HG02763 (cell line): ENCODE data around the gene FBF1.
"Not testable (repeated sequence)": the region's sequence is repeated elsewhere in the genome, so short reads cannot be mapped to it uniquely, and the experiment has no call there.

Experiments
- ATAC-seq: cut with Tn5 transposase; IDR thresholded peaks from one replicate; pipeline ENCODE4 v1.9.1; 2021; ENCODE audit warnings: mild to moderate bottlenecking, moderate library complexity; ENCODE audit not compliant: unreplicated experiment

The FBF1 gene

DNA sequence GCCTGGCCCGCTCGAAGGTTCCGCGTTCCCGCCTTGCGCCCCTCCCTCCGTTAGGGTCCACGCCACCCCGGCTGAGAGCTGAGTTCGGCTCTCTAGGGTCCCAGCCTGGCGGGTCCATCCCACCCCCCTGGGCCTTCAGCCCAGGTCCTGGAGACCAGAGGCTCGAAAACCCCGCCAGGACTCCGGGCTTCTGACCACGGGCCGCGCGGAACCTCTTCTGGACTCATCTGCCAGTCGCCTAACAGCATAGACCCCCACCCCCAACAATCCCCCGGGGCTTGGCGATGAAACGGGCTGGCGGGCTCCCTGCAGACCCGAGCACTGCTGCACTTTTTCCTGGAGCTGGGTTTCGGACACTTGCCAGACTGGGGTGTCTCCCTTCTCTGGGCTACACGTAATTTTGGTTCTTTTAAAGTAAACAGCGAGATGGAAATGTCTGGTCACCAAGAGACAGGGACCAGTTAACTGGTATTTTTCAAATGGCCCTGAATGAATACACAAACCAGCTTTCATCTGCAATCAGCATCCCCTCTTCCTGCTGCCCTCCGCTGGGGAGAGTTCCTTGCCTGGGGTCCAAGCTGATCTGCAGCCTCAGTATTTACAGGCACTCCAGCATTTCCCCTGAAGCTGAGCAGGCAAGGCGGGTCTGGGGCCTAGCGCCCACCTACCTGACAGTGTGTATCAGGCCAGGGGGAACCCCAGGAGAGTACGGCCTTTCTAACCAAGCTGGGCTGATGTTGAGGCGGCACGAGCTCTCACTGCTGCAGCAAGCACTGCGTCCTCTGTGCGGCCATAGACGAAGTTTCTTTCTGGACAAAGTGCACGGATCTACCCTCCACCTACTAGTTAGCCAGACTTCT is 43.5 kb downstream of the FBF1 start:
- ATAC-seq, result no peak

DNA sequence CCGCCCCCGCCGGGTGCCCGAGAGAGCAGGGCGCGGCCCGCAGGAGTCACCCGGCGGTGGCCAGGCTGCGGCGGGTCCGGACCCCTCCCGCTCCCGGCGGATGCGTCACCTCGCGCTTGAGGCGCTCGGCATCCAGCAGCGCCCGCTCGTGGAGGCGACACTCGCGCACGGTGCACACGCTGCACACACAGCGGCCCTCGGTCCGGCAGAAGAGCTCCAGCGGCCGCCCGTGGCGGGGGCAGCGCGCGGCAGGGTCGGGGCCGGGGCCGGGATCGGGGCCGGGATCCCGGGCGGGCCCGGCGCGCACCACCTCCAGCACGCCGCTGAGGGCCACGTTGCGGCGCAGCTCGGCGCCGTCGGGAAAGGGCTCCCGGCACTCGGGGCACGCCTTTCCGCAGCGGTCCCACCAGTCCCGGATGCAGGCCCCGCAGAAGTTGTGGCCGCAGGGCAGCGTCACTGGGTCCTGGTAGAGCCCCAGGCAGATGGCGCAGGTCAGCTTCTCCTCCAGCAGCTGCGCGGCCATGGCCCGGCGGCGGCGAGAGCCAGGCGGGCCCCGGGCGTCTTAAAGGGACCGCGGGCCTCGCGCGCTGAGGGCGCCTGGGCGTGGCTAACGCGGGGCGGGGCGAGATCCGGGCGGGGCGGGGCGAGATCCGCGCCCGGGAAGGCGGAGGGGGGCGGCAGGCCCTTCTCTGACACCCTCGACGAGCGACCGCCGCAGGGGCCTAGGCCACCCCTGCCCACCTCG is 44.3 kb downstream of the FBF1 start, which contains the start of gene TRIM65:
TSS of gene TRIM65 (minus strand) at position 537 of the 745 bp plus-strand sequence. CDS start at position 523, 14 bp downstream.
- ATAC-seq, result peak; percentile 43

DNA sequence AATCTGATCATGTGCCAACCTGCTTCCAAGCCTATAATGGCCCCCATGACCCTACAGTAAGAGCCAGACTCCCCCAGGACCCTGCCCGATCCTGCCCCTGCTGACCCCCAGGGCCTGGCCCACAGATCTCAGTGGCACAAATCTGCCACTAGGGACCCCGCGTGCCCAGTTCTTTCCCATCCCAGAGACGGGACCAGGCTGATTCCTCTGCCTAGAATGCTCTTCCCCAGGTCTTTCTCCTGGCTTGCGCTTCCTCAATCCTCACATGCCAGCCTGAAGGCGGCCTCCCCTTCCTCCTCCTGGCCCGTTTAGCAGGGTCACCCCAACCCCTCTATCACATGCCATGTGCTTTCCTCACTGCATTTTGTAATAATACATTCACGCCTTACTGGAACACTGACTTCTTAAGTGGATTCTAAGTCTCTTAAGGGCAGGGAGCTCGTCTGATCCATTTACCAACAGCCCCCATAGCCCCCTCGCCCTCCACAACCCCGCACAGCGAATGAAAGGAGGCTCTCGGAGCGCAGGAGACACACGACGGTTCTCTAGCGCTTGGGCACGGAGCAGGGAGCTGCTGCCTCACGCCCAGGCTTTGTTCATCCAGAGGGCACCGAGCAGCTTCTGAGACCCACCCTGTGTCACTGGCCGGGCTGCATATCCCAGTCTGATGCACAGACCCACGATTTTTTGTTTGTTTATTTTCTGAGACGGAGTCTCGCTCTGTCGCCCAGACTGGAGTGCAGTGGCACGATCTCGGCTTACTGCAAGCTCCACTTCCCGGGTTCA is 45.3 kb downstream of the FBF1 start:
- ATAC-seq, result no peak

DNA sequence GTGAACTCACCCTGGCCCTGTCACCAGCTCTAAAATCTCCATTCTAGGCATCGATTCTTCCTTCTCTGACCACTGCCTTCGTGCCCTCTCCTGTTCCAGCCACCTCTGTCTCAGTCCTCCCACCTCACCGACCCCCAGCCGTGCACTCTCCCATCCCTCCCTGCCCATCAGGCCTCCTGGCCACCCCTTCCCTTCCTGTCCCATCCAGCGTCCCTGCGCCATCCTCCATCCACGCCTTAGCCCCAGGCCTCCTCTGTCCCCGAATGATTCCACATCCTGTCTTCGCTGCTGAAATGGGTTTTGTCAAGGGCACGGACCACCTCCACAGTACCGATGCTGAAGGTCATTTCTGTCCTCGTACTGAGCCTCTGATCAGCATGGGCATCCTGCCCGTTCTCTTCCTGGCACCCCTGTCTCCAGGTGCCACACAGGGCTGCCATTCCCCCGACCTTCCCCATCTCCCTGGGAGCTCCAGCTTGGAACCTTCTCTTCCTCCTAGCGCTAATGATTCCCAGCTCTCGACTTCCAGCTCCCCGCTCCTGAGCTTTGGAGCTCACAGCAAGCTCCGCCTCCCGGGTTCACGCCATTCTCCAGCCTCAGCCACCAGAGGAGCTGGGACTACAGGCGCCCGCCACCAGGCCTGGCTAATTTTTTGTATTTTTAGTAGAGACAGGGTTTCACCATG is 46.7 kb downstream of the FBF1 start:
- no peak for ATAC-seq

DNA sequence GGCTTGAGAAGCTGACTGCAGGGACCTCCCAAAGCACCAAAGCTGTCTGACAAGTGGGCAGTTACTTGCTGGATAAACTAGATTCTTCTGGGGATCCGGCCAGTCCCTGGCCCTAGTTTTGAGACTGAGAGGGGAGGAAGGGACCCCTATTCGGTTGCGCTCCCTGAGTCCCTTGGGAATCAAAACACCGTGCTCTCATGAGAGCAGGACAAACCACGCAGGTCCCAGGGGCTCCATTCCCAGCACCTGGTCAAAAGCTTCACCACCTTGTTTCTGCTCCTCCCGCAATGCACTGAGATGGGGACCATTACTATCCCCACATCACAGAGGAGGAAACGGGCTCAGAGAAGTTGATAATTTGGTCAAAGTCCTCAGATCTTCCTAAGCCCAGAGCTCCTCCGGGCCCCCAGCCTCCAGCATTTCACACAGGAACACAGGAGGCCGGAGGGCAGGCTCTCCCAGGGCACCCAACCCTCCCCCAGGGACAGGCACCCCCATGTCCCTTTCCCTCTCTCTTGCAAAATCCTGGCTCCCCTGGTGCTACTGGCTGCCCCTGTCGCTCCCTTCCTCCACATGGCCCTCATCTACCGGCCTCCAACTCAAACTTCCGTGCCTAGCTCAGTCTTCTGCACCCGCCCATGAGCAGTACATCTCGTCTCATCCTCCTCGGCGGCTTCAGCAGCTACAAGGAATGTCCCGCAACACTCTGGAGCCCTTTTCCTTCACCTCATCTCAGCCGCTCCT is 47.4 kb downstream of the FBF1 start:
- ATAC-seq, result no peak

DNA sequence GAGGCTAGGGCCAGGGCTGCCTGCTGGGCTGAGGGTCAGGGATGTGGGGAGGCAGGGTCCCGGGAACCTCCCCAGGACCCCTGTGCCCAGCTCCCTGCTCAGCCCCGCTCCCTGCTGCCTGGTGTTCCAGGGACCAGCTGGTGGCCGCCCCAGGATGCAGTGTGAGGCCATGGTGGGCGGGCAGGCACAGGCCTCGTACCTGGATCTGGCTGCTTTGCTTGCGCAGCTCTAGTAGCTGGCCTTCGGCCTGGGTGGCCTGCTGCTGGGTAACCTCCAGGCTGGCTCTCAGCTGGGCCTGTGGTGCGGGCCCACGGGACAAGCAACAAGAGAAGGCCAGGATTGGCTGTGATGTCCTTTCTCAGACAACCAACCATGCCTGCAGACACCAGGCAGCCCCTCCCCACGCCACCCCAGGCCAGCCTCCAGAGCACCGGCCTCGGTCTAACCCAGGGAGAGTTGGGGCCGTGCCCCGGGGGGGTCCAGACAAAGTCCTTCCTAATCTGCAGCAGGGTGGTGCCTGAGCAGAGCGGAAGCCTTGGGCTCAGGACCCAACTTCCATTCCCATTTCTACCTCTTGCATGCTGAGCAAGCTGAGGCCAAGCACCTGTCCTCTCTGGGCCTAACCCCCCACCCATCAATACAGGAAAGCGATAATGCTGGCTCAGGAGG is 48.2 kb downstream of the FBF1 start:
- no peak for ATAC-seq

DNA sequence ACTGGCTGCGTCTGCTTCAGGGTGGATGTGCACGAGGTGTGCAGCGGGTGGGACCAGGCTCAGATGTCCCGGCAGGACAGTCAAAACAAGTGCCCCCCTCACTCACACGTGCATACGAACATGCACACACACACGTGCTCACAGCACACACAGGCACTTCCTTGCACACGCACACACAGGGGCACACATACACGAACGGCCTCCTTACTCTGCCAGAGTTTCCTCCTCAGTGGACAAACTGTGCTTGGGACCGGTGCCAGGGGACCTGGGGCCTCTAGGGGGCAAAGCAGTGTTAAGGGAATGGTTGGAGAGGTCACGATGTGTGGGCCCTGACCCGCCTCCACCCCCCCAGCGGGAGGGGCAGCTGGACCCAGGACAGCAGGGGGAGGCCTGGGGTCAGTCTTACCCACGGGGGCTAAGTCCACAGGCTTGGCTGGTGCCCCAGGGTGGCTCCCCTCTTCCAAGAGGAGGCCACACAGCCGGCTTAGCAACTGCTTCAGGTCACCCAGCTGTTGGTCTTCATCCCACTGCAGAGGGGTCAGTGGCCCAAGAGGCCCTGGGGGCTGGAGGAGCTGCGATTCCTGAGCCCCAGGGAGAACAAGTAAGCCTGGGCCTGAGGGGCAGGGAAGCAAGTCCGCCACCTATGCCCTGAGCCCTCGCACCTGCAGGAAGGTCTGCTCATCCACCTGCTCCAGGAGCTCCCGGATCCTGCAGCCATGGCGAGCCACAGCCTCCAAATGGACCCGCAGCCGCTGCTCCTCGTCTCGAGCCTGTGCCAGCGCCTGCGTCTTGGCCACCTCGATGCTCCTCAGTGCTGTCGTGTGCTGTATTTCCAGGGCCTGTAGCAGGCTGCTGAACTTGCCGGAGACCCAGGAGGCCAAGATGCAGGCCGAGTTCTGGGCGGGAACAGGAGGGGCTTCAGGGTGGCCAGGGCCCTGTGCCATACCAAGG is 49.0 kb downstream of the FBF1 start:
- no peak for ATAC-seq

DNA sequence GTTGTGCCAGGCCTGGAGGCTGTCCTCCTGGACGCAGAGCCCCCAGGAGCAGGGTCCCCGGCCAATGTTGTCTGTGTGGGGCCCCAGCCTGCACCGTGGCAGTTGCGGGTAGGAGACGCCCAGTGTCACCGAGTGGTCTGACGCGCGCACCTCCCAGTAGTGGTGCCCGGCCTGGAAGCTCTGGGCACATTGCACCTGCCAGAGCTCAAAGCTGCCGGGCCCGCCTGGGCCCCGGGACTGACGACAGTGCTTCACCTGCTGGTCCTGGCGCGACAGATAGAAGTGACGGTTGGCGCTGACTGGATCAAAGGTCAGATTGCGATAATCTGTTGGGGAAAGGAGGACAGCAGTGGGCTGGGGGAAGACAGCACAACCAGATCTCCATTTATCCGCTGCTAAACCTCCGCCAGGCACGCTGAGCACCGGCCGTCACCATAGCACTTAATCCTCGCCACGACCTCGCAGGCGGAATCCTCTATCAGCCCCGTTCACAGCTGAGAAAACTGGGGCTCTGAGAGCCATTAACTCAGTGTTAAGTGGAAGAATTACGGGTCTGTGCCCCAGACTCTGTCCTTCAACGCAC is 49.7 kb downstream of the FBF1 start:
- no peak for ATAC-seq

DNA sequence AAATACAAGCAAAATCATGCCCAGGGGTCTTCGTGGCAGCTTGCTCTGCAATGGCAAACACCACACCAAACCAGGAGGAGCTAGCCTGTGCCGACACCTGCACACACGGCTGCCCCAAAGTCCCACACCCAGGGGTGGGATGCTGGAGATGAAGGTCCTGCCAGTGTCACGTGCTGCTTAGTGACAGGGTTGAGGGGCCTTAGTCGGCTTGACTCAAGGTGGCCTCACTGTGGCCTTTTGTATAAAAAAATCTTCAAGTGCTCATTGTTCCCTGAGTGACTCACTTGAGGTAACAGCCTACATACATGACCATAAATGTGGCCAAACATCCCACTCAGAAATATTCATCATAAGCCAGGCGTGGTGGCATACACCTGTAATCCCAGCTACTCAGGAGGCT is 51.4 kb downstream of the FBF1 start:
- ATAC-seq, result no peak

DNA sequence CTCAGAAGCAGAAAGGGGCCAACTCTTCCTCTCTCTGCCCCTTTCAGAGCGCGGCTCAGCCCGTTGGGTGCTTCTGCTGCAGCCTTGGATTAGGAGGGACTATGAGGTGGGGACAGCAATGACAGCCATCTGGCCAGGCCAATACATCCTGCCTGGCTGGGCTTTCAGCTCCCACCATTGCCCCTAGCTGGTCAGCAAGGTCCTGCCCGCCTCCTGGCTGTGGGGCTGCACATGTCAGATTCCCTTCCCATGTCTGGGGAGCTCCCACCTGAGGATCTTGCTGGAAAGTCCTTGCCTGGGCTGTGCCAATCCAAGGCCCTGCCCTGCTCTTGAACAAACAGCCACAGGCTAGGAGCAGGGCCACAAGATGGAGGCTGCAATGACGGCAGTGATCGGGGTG is 52.4 kb downstream of the FBF1 start:
- no peak for ATAC-seq

DNA sequence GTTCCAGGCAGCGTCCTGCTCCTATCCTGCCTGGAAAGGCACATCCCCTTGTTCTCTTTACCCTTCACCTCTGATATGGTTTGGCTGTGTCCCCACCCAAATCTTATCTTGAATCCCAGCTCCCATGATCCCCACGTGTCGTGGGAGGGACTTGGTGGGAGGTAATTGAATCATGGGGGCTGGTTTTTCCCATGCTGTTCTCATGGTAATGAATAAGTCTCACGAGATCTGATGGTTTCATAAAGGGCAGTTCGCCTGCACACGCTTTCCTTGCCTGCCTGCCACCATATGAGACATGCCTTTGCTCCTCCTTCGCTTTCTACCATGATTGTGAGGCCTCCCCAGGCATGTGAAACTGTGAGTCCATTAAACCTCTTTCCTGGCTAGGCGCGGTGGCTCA is 55.0 kb downstream of the FBF1 start:
- ATAC-seq, result not testable (repeated sequence)

DNA sequence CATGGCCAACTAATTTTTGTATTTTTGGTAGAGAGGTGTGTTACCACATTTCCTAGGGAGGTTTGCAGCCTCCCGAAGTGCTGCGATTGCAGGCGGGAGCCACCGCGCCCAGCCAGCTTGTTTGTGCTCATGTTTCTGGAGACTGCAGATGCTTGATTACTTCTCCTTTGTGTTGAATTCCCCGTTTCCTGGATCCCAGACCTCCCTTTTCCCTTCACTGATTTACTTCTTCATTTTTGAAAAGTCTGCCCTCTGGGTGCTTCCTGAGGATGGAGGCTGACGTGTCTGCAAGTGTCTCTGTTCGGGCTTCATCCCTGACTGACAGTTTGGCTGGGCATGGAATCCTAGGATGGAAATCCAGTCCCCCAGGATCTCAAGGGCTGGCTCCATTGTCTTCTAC is 55.4 kb downstream of the FBF1 start:
- ATAC-seq, result no peak

DNA sequence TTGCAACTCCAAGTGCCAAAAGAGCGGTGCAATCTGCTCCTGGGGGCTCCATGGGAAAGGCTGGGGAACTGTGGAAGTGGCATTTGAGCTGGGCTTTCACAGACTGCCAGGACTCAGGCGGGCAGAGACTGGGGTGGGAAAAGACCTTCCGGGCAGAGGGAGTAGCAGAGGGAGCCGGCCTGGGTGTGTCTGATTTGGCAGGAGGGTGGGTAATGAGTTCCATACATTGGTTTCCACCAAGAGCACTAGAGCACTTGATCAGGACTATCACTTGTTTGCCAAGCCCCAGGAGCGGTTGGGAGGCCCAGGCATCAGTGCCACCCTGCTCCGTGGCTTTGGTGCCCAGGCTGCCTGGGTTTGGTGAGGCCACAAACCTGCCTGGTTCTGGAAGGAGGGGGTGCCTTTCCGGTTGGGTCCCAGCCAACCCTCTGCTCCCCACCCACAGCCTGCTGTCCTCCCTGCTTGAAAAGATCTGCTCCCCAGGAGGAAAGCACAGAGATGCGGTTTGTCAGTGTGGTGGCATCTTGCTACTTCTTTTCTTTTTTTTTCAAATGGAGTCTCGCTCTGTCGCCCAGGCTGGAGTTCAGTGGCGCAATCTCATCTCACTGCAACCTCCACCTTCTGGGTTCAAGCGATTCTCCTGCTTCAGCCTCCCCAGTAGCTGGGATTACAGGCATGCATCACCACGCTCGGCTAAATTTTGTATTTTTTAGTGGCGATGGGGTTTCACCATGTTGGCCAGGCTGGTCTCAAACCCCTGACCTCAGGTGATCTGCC is 59.0 kb downstream of the FBF1 start:
- no peak for ATAC-seq

DNA sequence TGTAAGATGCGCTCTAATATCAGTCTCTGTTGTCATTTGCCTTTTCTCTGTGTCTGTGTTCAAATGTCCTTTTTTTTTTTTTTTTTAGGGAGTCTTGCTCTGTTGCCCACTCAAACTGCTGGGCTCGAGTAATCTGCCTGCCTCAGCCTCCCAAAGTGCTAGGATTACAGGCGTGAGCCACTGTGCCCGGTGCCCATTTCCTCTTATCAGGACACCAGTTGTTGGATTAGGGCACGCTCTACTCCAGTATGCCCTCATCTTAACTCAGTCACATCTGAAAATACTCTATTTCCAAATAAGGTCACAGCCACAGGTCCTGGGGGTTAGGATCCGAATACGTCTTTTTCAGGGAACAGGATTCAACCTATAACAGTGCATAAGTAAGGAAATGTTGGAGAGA is 60.6 kb downstream of the FBF1 start:
- no peak for ATAC-seq

DNA sequence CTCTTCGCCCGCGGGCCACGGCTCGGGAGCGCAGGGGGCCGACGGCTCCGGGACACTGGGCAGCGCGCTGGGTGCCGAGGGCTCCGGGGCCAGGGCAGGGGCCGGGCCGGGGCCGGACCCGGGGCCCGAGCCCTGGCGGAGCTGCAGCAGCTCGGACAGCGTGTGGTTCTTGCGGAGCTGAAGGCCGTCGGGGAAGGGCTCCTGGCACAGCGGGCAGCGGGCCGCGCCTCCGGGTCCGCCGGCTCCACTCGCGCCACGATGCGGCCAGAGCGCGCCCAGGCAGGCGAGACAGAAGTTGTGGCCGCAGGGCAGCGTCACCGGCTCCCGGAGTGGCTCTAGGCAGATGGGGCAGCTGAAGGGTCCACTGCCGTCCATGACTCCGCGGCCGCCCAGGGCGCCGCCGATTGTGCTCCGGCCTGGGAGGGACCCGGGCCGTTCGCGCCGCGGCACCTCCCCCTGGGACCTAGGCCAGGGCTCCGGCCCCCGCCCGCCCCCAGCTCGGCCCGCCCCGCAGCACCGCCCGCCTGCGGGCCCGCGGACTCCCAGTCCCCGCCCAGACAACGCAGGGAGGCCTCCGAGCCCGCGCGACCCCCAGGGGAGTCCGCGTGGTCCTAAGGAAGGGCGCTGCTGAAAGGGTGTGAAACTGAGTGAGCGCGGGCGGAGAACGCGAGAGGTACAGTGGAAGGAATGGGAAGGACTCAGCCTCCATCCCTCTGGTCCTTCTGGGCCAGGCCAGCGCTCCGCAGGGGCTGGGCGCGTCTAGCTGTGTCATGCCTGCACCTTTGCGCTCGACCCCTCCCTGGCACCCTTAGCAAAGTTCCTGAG is 62.5 kb downstream of the FBF1 start, which contains the start of gene TRIM47:
TSS of gene TRIM47 (minus strand) at position 408 of the 825 bp plus-strand sequence. CDS start at position 375, 33 bp downstream.
- ATAC-seq, result peak; percentile 12

DNA sequence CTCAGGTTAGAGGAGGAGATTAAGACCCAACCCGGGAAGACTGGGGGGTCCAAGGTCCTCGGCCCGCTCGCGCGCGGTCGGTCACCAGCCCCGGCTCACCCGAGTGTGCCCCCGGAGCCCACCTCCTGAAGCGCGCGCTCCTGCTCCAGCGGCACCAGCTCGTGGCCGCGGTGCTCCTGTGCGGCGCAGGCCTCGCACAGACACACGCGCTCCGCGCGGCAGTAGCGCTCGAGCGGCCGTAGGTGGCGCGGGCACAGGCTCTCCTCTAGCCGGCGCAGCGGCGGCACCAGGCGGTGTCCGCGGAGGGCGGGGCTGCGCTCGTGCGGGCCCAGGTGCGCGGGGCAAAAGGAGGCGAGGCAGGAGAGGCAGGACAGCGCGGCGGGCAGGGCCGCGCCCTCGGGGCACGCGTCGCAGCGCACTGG is 63.1 kb downstream of the FBF1 start:
- ATAC-seq, result peak; percentile 51
